GM19025 (cell line): ENCODE data around the gene BRWD1.

ENCODE experiments used
- ATAC-seq: cut with Tn5 transposase; IDR thresholded peaks from one replicate; pipeline ENCODE4 v1.9.1; 2021; ENCODE audit warnings: mild to moderate bottlenecking, low read depth, moderate library complexity; ENCODE audit not compliant: unreplicated experiment

BRWD1 gene

DNA sequence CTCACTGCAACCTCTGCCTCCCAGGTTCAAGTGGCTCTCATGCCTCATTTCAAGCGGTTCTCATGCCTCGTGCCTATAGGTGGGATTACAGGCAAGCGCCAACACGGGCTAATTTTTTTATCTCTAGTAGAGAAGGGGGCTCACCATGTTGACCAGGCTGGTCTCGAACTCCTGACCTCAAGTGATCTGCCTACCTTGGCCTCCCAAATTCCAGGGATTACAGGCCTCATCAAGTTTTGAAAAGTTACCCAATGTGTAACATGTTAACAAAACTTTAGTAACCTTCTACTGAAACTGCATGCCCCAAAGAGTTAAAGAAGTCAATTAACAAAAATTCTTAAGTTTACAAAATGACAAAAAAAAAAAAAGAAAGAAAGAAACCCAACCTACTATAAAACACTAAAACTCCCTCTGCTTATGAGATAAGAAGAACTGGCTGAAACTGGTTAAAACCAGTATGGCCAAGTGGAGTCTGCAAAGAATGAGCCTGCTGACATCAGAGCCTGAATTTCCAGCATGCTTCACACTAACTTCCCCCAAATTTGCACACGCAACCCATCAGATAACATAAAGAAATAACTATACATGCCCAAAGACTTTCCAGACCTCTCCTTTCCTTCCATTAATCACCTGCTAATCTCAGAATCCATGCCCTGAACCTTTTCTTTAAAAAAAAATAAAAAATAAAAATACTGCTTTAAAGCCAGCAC is 104.7 kb downstream of the BRWD1 start:
- ATAC-seq, result no peak

DNA sequence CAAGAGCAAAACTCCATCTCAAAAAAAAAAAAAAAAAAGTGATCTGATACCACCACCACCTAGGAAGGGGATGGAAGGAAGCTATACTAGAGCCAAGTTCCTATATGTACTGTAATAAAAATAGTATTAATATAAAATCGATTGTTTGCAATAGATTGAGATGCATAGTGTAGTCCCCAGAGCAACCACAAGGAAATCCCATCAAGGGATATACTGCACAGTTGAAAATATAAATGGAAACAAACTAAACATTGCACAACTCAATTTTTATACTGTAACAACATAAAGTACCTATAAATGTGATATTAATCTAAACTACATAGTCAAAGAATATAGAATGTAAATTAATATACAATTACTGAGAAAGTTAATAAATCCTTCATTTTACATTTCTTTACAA is 109.3 kb downstream of the BRWD1 start:
- ATAC-seq, result no peak

DNA sequence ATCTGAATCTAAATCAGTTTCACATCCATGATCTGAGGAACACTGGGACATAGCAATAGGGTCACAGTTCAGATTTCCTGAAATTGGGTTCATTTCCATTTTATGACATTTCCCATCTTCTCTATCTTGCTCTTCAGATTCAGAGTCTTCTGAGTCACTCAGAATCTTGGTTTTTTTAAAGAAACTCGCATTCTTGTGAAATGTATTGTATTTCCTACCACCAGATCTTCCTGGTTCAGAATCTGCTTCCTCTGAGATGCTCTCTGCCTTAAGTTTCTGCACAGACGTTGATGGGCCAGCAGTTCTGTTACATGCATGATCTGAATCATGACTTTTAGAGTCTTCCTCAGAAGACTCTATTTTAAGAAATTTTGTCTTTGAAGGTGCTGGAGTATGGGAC is 114.6 kb downstream of the BRWD1 start:
- ATAC-seq, result no peak

GRCh38 chr21:39197448-39198233 is 115.8 kb downstream of the BRWD1 start:
- no peak for ATAC-seq

DNA sequence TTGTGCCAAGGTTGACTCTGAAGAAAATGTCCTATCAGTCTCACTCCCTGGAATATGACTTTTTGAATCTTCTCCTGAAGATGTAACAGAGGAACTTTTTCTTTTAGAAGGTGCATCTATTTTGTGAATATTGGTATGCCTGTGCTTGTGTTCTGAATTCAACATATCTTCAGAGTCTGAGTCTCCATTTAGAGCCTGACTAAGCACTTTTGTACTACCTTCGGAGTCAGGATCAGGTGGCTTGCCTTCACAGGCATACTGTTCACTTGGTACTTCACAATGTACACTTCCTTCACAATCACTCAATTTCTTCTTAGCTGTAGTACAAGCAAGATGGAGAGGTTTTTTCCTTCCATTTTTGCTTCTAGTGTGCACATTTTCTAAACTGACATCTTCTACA is 116.6 kb downstream of the BRWD1 start:
- ATAC-seq, result no peak

DNA sequence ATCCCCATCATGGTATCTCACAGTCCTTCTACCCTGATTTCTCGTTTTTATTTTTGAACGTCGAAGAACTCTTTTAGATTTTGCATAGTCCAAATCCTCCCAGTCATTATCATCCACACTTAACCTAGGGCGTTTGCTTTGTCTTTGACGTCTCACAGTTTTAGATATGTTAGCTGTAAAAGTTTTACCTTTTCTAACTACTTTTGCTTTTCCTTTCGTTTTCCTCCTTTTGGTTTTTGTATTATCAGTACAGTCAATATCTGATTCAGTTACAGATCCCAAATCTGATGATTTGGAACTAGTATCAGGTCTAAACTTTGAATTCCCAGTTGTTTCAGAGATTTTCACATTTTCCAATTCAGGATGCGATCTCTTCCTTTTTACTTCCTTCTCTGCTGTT is 117.1 kb downstream of the BRWD1 start:
- no peak for ATAC-seq

GRCh38 chr21:39193380-39193779 is 120.1 kb downstream of the BRWD1 start:
- no peak for ATAC-seq

GRCh38 chr21:39189857-39190604 is 123.4 kb downstream of the BRWD1 start:
- ATAC-seq, result no peak

DNA sequence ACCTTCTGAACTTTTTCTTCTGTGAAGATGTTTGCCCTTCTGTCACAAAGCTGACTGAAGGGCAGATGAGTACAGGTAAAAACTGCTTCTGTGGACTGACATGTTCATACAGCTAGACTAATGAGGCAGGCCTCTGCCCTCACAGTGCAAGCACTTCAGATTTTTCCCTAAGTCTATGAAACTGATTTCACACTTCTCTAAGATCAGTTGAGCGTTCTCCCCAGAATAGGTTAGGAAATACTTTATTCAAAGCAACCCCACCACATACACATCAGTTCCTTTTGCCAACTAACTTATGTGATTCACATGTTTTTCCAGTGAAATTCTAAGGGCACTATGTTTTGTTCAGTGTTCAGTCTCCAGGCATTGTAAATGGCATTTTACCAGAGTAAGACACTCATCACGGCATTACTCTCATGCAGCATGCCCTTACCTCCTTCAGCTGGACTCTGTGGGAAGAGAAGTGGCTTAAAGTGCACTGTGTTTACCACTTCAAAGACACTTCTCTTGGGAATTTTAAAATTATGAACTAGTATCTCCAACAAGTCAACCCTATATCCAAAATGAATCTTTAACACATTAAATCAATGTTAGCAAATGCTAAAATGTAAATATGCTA is 124.8 kb downstream of the BRWD1 start:
- ATAC-seq, result no peak

DNA sequence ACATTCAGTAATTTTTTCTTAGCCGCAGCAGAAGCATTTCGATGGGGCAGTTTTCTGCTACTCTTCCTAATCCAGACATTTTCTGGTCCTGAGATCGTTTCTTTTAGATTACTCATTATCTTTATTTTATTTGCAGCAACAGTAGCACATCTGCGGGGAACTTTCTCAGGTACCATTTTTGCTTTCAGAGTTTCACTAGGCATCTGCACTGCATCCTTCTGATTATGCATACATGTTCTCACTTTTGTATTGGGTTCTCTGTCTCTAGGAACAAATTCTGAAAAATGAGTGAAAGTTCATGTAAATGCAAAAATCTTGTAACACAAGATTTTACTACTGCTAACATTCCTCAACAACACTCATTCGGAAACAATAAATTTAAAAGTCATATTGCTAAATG is 126.3 kb downstream of the BRWD1 start:
- ATAC-seq, result no peak

GRCh38 chr21:39186676-39187075 is 126.8 kb downstream of the BRWD1 start:
- no peak for ATAC-seq

GRCh38 chr21:39185157-39185556 is 128.3 kb downstream of the BRWD1 start:
- ATAC-seq, result no peak

GRCh38 chr21:39184050-39184980 is 129.1 kb downstream of the BRWD1 start:
- ATAC-seq, result no peak

DNA sequence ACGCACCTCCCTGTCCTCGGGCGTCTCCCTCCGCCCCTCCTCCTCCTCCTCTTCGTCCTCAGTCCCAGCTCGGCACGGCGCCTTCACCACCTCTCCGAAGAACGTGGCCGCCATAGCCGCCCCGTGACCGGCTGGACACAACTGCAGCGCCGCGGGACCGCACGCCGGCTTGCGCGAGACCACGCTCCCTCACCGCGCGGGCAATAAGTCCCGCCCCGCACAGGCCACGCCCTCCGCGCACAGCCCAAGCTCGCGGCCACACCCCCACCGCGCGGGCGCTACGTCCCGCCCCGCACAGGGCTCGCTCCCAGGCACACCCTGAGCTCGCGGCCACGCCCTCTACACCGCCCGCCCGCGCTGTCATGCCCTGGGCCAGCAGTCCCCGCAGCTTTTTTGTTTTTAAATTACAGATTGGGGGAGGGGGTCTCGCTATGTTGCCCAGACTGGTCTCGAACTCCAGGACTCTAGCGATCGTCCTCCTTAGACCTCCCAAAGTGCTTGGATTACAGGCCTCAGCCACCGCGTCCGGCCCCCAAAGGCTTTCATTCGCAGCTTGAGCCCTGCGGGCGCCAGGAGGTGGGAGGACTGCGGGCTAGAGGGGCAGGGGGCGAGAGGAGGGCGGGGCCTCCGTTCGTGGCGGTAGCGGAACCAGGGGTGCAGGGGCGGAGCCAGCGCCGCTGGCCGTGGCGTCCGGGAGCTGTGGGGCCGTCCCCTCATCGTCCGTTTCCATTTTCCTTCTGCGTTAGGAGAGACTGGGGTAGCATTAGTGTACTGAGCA is 130.0 kb downstream of the BRWD1 start, which contains the start of gene PSMG1:
PSMG1 (minus strand) TSS at position 180 of the 778 bp plus-strand sequence; CDS start at position 114, 66 bp downstream.
- peak; percentile 81 for ATAC-seq

GRCh38 chr21:39182484-39183271 is 130.8 kb downstream of the BRWD1 start:
- peak; percentile 26 for ATAC-seq

DNA sequence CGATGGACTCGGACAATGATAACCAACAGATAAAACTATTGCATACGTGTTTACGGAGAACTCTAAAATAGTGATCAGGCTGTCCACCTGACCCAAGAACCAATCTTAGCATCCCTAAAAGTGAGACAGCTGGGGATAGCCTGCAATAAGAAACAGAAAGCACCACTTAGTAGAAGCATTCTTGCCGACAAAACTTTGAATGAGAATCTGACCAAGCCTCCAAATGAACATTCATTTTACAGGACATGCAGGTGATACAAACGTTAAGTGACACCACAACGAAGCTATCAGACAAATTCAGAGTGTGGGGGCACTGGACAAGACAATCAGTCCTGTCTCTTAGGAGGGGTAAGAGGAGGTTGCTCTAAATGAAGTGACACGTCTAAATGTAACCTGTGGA is 131.4 kb downstream of the BRWD1 start:
- ATAC-seq, result no peak

- ATAC-seq, result no peak
Observed at GRCh38 chr21:39181205-39181818, 132.1 kb downstream of the BRWD1 start.
